ENCODE results near the gene EHBP1L1. TPM values are rescaled to one million over a fixed set of nuclear protein-coding genes. Genes with fewer than 3 reads are reported as not detected.

The EHBP1L1 gene
- polyA plus RNA-seq, 3 donors = 29.6 to 507 (median 42.6) TPM

GRCh38 chr11:65539744-65540289 lies 36.0 kb upstream of the EHBP1L1 start:
- Mint-ChIP-seq H3K4me3 (peak overlapping the region; percentile 82 to 86), H3K27me3 (ENCODE audit: low read depth in 3 of 3) (peaks cover 3% of the 10 kb centered on the region in 3 donors), H3K9me3 (no peaks in the 10 kb centered on the region), H3K36me3 (peaks cover 26 to 41% of the 10 kb centered on the region in 2 donors), H3K4me1 (peaks cover 12% of the 10 kb centered on the region), H3K27ac (peak overlapping the region in 6 of 7 donors; percentile 70 to 88 (median 86))
- H3K27ac ChIP-seq (ENCODE audit: low read depth in 1 of 2, low read length in 2 of 2) = peak overlapping the region in 1 of 2 donors; percentile 49
- DNase-seq = no peak
- H3K4me2 ChIP-seq (replicated peaks; ENCODE audit: extremely low read depth, low read length, poor library complexity, severe bottlenecking) = peak overlapping the region; percentile 99
- no peaks in the 10 kb centered on the region for H3K79me2 ChIP-seq (ENCODE audit: insufficient read depth, low read length)
- peaks cover 36 to 39% of the 10 kb centered on the region in 2 donors for H3K36me3 ChIP-seq (replicated peaks in 1 of 2; ENCODE audit: control insufficient read depth in 1 of 2, insufficient read depth in 2 of 2, low read length in 2 of 2)
- no peaks in the 10 kb centered on the region for H3K27me3 ChIP-seq (ENCODE audit: control insufficient read depth in 2 of 2, insufficient read depth in 2 of 2, low read length in 2 of 2)
- no peaks in the 10 kb centered on the region for H3K9me3 ChIP-seq (replicated peaks in 1 of 2; ENCODE audit: control insufficient read depth in 1 of 2, insufficient read depth in 1 of 2, low read length in 2 of 2)
- peaks cover 11 to 27% of the 10 kb centered on the region in 2 donors for H3K4me1 ChIP-seq (ENCODE audit: control insufficient read depth in 1 of 2, insufficient read depth in 2 of 2, low read length in 2 of 2)
- peak overlapping the region; percentile 54 for H3K9ac ChIP-seq (ENCODE audit: insufficient read depth, low read length, poor library complexity, severe bottlenecking)
- intact Hi-C loops (cut with micrococcal nuclease) = loop anchor here (1.0 to 10.0 kb wide), 5 partner anchors 35 to 275 kb away; partner anchors contain the start of genes MAP3K11 (in 2 of the 2), PCNX3 (in 1 of the 2) and POLA2 (in 1 of the 2)
- H4K20me1 ChIP-seq (ENCODE audit: insufficient read depth, low read length) = peaks cover 13% of the 10 kb centered on the region
- peak overlapping the region; percentile 90 for H2AFZ ChIP-seq (ENCODE audit: insufficient read depth, low read depth, low read length, poor library complexity, severe bottlenecking)
- 16% methylated on average over 53 of the region's 60 CpGs for WGBS (ENCODE audit: insufficient coverage)
- peak; percentile 21 for TF ChIP-seq CTCF (IDR thresholded peaks at IDR 0.05)
- H3K4me3 ChIP-seq (replicated peaks in 1 of 3; ENCODE audit: low read depth in 2 of 3, low read length in 3 of 3) = peak overlapping the region; percentile 48 to 90 (median 51)

GRCh38 chr11:65540290-65541092 lies 35.4 kb upstream of the EHBP1L1 start:
- Histone ChIP-seq H3K4me1 (ENCODE audit: control insufficient read depth in 1 of 2, insufficient read depth in 2 of 2, low read length in 2 of 2) (peaks cover 11 to 27% of the 10 kb centered on the region in 2 donors), H3K79me2 (ENCODE audit: insufficient read depth, low read length) (no peaks in the 10 kb centered on the region), H2AFZ (ENCODE audit: insufficient read depth, low read depth, low read length, poor library complexity, severe bottlenecking) (peak overlapping the region; percentile 90), H3K36me3 (replicated peaks in 1 of 2; ENCODE audit: control insufficient read depth in 1 of 2, insufficient read depth in 2 of 2, low read length in 2 of 2) (peaks cover 29 to 32% of the 10 kb centered on the region in 2 donors), H3K4me2 (replicated peaks; ENCODE audit: extremely low read depth, low read length, poor library complexity, severe bottlenecking) (peak overlapping the region; percentile 99), H4K20me1 (ENCODE audit: insufficient read depth, low read length) (peaks cover 6% of the 10 kb centered on the region), H3K4me3 (replicated peaks in 1 of 3; ENCODE audit: low read depth in 2 of 3, low read length in 3 of 3) (peak overlapping the region; percentile 48 to 90 (median 51)), H3K27me3 (ENCODE audit: control insufficient read depth in 2 of 2, insufficient read depth in 2 of 2, low read length in 2 of 2) (no peaks in the 10 kb centered on the region), H3K9me3 (replicated peaks in 1 of 2; ENCODE audit: control insufficient read depth in 1 of 2, insufficient read depth in 1 of 2, low read length in 2 of 2) (no peaks in the 10 kb centered on the region), H3K9ac (ENCODE audit: insufficient read depth, low read length, poor library complexity, severe bottlenecking) (peak overlapping the region; percentile 54), H3K27ac (ENCODE audit: low read depth in 1 of 2, low read length in 2 of 2) (peak overlapping the region; percentile 20 to 49)
- Mint-ChIP-seq H3K4me3 (peak overlapping the region; percentile 82 to 86), H3K4me1 (peaks cover 13% of the 10 kb centered on the region), H3K27ac (peak overlapping the region; percentile 21 to 88 (median 85)), H3K27me3 (ENCODE audit: low read depth in 3 of 3) (peaks cover 5 to 8% (median 5%) of the 10 kb centered on the region in 3 donors), H3K36me3 (peaks cover 19 to 34% of the 10 kb centered on the region in 2 donors), H3K9me3 (no peaks in the 10 kb centered on the region)
- TF ChIP-seq CTCF (IDR thresholded peaks at IDR 0.05) = peak; percentile 80
- peak; percentile 85 to 86 (median 85) for DNase-seq
- intact Hi-C loops (cut with micrococcal nuclease) = loop anchor here (1.0 to 10.0 kb wide), 4 partner anchors 34 to 74 kb away; partner anchors contain the start of genes MAP3K11 (in 2 of the 2) and PCNX3 (in 1 of the 2)
- WGBS (ENCODE audit: insufficient coverage) = under 1% methylated on average over 78 of the region's 78 CpGs
